ENCODE measurements around the gene SURF6. TPM values are rescaled to one million over a fixed set of nuclear protein-coding genes. Genes with fewer than 3 reads are reported as not detected.

The SURF6 gene
- total RNA-seq, 2 donors from 2014 or later: 20.8 to 37.9 TPM

DNA sequence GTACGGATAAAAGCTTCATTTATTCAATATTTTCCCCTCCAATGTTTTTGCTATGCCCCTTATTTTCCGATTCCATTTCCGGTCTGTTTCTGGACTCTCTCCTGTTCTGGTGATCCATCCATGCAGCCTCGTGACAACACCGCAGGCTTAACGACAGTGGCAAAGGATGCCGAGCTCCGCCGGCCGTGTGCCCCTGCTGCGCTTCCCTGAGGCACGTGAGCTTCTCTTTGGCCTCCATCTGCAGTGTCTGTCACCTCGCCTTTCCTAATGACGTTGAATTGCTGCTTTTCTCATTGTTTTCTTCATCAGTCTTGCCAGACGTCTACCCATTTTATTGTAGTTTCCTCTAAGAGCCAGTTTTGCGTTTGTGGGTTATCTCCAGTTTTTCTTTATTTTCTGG is 28.7 kb downstream of the SURF6 start:
- 61 to 68% methylated on average over 16 of the region's 16 CpGs for WGBS, 2 donors
- H3K4me1 ChIP-seq: no peaks in the 10 kb centered on the region
- H3K9me3 ChIP-seq: no peaks in the 10 kb centered on the region
- no peak overlapping the region for H3K27ac ChIP-seq
- no peak overlapping the region for H3K4me3 ChIP-seq
- ATAC-seq (no peak), DNase-seq (no peak)
- intact Hi-C loops (cut with DNase I): no loop called here
- H3K27me3 ChIP-seq: no peaks in the 10 kb centered on the region
- H3K36me3 ChIP-seq (replicated peaks in 1 of 2; ENCODE audit: insufficient read depth in 1 of 2, low read depth in 2 of 2): no peaks in the 10 kb centered on the region
- no peak for TF ChIP-seq POLR2A (IDR thresholded peaks at IDR 0.05)
- TF ChIP-seq, protein P1, sequence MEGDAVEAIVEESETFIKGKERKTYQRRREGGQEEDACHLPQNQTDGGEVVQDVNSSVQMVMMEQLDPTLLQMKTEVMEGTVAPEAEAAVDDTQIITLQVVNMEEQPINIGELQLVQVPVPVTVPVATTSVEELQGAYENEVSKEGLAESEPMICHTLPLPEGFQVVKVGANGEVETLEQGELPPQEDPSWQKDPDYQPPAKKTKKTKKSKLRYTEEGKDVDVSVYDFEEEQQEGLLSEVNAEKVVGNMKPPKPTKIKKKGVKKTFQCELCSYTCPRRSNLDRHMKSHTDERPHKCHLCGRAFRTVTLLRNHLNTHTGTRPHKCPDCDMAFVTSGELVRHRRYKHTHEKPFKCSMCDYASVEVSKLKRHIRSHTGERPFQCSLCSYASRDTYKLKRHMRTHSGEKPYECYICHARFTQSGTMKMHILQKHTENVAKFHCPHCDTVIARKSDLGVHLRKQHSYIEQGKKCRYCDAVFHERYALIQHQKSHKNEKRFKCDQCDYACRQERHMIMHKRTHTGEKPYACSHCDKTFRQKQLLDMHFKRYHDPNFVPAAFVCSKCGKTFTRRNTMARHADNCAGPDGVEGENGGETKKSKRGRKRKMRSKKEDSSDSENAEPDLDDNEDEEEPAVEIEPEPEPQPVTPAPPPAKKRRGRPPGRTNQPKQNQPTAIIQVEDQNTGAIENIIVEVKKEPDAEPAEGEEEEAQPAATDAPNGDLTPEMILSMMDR (IDR thresholded peaks at IDR 0.05): no peak

DNA sequence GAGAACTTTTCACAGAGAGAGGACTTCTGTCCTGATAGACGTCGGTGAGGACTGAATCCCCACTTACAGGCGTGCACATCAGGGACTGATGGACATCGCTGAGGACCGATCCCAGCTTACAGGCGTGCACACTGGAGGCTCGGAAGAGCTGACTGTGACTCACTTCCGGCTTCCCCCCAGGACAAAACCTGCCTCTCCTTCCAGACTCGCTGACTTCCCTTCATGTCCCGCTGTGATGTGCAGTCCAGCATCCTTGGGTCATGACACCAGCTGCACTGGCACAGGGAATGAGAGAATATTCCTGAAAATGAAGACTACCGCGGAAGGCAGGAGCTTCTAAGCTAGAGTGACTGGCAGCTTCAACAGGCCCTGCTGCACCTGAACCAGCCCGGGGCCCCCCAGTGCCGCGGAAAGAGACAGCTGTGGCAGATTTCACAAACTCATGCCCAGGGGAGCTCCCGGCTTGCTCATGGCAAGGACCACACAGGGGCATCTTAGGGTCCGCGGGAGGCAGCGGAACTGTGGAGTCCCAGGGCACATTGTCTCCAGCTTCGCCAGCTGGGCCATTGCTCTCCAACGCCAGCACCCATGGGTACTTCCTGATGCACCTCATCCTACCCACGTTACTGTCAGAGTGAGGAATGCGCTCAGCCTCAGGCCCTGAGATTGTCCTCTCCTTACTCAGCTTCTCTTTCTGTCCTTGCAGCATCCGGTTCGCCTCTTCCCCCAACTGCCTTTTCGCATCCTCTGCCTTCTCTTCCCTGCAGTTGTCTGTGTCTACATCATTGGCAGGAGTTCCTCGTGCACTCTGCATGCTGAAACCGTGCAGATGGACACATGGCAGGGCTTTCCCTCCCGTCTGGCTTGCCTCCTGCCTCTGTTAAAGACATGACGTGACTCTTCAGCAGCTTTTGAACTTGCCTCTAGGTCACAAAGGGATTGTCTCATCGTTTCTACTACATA is 29.5 kb downstream of the SURF6 start:
- TF ChIP-seq POLR2A (IDR thresholded peaks at IDR 0.05): no peak
- TF ChIP-seq, protein P1 (IDR thresholded peaks at IDR 0.05): no peak
- Histone ChIP-seq H3K4me1 (no peaks in the 10 kb centered on the region), H3K9me3 (no peaks in the 10 kb centered on the region), H3K27ac (no peak overlapping the region), H3K4me3 (no peak overlapping the region), H3K27me3 (no peaks in the 10 kb centered on the region), H3K36me3 (replicated peaks in 1 of 2; ENCODE audit: insufficient read depth in 1 of 2, low read depth in 2 of 2) (no peaks in the 10 kb centered on the region)
- intact Hi-C loops (cut with DNase I): no loop called here
- WGBS, 2 donors: 56 to 76% methylated on average over 15 to 31 of the region's 31 CpGs
- ATAC-seq (peak; percentile 33), DNase-seq (no peak)

DNA sequence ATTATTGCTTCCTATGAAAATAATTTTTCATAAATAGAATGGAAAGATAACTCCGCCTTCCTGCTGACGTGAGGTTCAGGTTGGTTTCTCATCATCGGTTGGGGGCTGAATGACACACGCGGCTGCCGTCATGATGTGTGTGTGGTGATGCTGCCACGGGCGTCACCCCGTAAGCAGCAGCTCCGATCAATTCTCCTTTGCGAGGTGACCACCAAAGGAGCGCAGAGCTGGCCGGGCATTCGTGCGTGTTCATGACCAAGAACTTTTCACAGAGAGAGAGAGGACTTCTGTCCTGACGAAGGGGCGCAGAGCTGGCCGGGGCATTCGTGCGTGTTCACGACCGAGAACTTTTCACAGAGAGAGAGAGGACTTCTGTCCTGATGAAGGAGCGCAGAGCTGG is 30.3 kb downstream of the SURF6 start:
- ATAC-seq: no peak
- H3K27me3 ChIP-seq: no peaks in the 10 kb centered on the region
- H3K4me1 ChIP-seq: no peaks in the 10 kb centered on the region
- intact Hi-C loops (cut with DNase I): no loop called here
- no peak overlapping the region for H3K27ac ChIP-seq
- no peak overlapping the region for H3K4me3 ChIP-seq
- WGBS, 2 donors: 67 to 78% methylated on average over 19 to 23 of the region's 23 CpGs
- TF ChIP-seq, protein P1 (IDR thresholded peaks at IDR 0.05): no peak
- TF ChIP-seq POLR2A (IDR thresholded peaks at IDR 0.05): no peak
- H3K9me3 ChIP-seq: no peaks in the 10 kb centered on the region
- DNase-seq: no peak
- no peaks in the 10 kb centered on the region for H3K36me3 ChIP-seq (replicated peaks in 1 of 2; ENCODE audit: insufficient read depth in 1 of 2, low read depth in 2 of 2)

DNA sequence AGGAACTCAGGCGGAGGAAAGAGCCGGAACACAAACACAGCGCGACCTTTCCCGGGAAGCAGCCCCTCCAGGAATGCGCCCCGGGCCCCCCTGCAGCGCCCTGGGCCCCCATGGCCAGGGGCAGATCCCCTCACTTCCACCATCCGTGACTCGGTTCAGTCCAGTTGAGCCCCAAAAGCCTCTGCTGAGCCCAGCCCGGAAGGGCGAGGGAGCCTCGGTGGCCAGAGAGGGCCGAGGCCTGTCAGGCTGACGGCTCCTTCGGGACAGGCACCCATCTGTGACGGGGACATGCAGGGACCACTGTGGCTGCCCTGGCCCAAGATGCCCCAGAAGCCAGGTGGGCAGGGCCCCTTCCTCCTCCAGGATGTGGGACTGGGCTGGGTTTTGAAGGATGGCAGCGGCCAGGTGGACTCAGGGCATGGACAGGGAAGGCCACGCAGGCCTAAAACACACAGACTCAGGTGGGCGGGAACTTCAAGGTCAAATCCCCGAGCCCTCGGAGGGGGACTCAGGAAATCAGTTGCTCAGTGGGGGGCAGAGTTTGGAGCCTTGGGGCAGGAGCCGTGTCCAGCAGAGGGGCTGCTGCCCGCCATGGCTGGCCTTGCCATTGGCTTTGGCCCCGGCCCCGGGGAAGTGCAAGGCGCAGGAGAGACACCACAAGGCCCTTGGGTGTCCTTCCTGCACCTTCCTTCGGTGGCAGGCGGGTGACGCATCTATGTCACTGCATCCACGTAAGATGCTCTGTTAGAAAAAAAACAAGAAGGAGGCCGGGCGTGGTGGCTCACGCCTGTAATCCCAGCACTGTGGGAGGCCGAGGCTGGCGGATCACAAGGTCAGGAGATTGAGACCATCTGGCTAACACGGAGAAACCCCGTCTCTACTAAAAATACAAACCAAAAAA is 31.3 kb downstream of the SURF6 start:
- 77 to 85% methylated on average over 8 to 36 of the region's 38 CpGs for WGBS, 2 donors
- no peak for TF ChIP-seq POLR2A (IDR thresholded peaks at IDR 0.05)
- TF ChIP-seq, protein P1 (IDR thresholded peaks at IDR 0.05): no peak
- no peak for DNase-seq
- H3K9me3 ChIP-seq: no peaks in the 10 kb centered on the region
- no peak overlapping the region for H3K4me3 ChIP-seq
- no peak for ATAC-seq
- H3K27ac ChIP-seq: no peak overlapping the region
- H3K36me3 ChIP-seq (replicated peaks in 1 of 2; ENCODE audit: insufficient read depth in 1 of 2, low read depth in 2 of 2): no peaks in the 10 kb centered on the region
- H3K27me3 ChIP-seq: no peaks in the 10 kb centered on the region
- H3K4me1 ChIP-seq: no peaks in the 10 kb centered on the region
- intact Hi-C loops (cut with DNase I): no loop called here

All from body of pancreas (tissue), 4 donors.